Activated CD8-positive, alpha-beta T cell treated with anti-CD3 and anti-CD28 coated beads, Interleukin-2, amount 10 ng/mL, durations not matched to agents 7 days and 5 days (primary cell): ENCODE measurements around the gene CFAP69. TPM values are rescaled to one million over a fixed set of nuclear protein-coding genes. Genes with fewer than 3 reads are reported as not detected.

Experiments
- ATAC-seq: fragments of 150-1000 bp; cut with Tn5 transposase; one replicate; pipeline ENCODE4 v1.10.0; 2021; ENCODE audit warnings: moderate library complexity
- CTCF ChIA-PET: fragments of 350-600 bp; sonication (Branson Sonifier 250); formaldehyde crosslinking; loops from one replicate; lab custom pipeline; 2021; ENCODE audit warnings: antibody characterized with exemption; lab: Charles Lee
- POLR2A ChIA-PET: fragments of 350-600 bp; sonication (Branson Sonifier 250); formaldehyde crosslinking; loops from one replicate; lab custom pipeline; 2021; ENCODE audit warnings: antibody characterized with exemption; lab: Charles Lee
- DNase-seq: peaks from one replicate; pipeline ENCODE4 v3.0.0-alpha.2; 2020
- H3K27ac Mint-ChIP-seq: one replicate; pipeline ENCODE4 v1.8.0; 2021; ENCODE audit warnings: mild to moderate bottlenecking, mixed read lengths
- H3K27me3 Mint-ChIP-seq: one replicate; pipeline ENCODE4 v1.8.0; 2021; ENCODE audit warnings: low read depth, mixed read lengths
- H3K36me3 Mint-ChIP-seq: one replicate; pipeline ENCODE4 v1.8.0; 2021; ENCODE audit warnings: low read depth, mixed read lengths
- H3K4me1 Mint-ChIP-seq: one replicate; pipeline ENCODE4 v1.8.0; 2021; ENCODE audit warnings: low read depth, mixed read lengths
- H3K4me3 Mint-ChIP-seq: one replicate; pipeline ENCODE4 v1.8.0; 2021; ENCODE audit warnings: mild to moderate bottlenecking, mixed read lengths
- H3K9me3 Mint-ChIP-seq: one replicate; pipeline ENCODE4 v1.8.0; 2022; ENCODE audit warnings: mixed read lengths; ENCODE audit not compliant: insufficient read depth
- total RNA-seq, 2 experiments: library from RNA; stranded (reverse); gene quantifications; one replicate each; pipeline ENCODE4 v1.2.3, GENCODE V29; 2021

The CFAP69 gene
- total RNA-seq, 2 experiments from 2014 or later = 0.65 TPM; not detected in 1

DNA sequence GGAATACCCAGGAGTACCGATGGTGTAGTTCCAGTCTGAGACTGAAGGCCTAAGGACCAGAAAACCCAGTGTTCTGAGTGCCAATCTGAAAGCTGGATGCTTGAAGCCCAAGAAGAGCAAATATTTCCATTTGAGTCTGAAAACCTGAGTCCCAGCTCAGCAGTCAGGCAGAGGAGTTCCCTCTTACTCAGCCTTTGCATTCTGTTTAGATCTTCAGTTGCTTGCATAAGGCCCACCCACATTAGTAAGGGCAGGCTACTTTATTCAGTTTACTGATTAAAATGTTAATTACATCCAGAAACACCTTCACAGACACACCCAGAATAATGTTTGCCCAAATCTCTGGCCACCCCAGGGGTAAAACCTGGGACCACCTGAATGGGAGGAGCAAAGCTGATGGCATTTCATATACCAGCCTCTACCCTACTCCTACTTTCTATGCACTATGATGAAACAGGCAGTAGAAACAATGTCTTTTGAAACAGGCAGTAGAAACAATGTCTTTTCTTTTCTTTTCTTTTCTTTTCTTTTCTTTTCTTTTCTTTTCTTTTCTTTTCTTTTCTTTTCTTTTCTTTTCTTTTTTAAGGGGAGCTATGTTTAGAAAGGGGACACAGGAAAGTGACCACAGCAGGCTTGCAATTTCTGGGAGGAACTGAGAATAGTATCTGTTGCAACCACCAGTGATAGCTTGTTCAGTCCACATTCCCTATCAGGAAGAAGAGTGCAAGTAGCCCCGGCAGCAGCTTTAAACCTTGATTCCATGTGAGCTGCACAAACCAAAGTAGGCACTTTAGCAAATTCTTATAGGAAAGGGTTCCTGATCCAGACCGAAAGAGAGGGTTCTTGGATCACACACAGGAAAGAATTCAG lies 45.5 kb downstream of the CFAP69 start:
- ChIA-PET CTCF (interaction anchor here (1.2 kb wide), 1 partner anchor 137 kb away, joined by 3 read pairs; no protein-coding TSS in a partner anchor), POLR2A (interaction anchor here (0.6 kb wide), 1 partner anchor 268 kb away, joined by 3 read pairs; no protein-coding TSS in a partner anchor)
- no peak for DNase-seq
- no peak for ATAC-seq
- Mint-ChIP-seq H3K27ac (no peak overlapping the region), H3K9me3 (peaks cover 6% of the 10 kb centered on the region), H3K27me3 (peaks cover 7% of the 10 kb centered on the region), H3K4me1 (peaks cover 4% of the 10 kb centered on the region), H3K4me3 (no peak overlapping the region), H3K36me3 (no peaks in the 10 kb centered on the region)

DNA sequence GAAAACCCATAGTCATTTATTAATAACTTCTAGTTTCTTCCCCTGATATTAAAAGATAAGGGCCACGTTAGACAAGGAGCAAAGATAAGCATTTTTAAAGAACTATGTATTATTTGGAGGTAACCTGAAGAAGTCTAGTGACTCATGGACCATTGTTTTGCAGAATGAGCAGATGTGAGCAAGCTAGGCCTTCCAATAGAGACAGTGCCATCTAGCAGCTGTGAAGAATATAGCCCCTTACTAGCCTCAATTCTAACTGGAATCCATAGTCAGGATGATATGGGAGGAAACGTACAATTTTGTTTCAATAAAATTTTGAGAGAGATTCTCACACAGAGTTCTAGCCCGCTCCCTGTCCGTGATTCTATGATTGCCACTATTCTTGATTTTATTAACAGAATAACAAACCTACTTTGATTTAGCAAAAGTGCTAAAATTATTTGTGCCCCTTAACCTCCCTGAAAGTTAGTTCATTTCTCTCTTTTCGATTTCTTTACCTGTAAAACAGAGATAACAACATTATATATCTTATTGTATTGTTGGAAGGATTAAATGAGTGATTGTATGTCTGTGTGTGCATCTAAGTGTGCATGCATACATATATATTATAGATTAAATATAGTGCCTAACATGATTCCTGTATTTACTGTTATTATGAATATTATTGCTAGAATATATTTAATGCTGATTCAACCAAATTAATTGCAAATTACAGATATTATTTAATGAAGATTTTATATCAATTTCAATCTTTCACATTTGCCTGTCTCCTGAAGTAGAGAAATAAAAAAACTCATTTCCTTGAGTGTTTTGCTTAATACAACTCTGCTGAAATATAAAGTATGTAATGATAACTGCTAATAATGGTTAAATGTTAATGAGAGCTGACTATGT lies 53.4 kb downstream of the CFAP69 start:
- H3K9me3 Mint-ChIP-seq = no peaks in the 10 kb centered on the region
- no peak overlapping the region for H3K4me3 Mint-ChIP-seq
- no peaks in the 10 kb centered on the region for H3K4me1 Mint-ChIP-seq
- no peak overlapping the region for H3K27ac Mint-ChIP-seq
- no peaks in the 10 kb centered on the region for H3K36me3 Mint-ChIP-seq
- DNase-seq = no peak
- ChIA-PET CTCF (interaction anchor here (0.8 to 1.6 kb wide), 6 partner anchors 8 to 146 kb away, joined by 3 to 4 read pairs (median 3); partner anchors contain the start of gene STEAP1), POLR2A (no interaction called here)
- ATAC-seq = no peak
- peaks cover 9% of the 10 kb centered on the region for H3K27me3 Mint-ChIP-seq

DNA sequence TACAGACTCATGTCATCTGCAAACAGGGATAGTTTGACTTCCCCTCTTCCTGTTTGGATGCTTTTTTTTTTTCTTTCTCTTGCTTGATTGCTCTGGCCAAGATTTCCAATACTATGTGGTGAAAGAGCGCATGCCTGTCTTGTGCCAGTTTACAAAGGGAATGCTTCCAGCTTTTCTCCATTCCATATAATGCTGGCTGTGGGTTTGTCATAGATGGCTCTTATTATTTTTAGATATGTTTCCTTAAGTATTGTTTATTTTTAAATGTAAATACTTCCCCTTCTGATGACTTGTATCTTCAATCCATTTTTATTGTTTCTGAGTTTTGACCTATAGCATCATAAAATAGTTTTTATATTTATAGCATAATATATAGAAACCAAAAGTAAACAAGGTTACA lies 58.3 kb downstream of the CFAP69 start:
- DNase-seq = no peak
- no peak overlapping the region for H3K4me3 Mint-ChIP-seq
- ChIA-PET POLR2A (no interaction called here), CTCF (no interaction called here)
- no peak for ATAC-seq
- no peak overlapping the region for H3K27ac Mint-ChIP-seq
- no peaks in the 10 kb centered on the region for H3K9me3 Mint-ChIP-seq
- H3K36me3 Mint-ChIP-seq = no peaks in the 10 kb centered on the region
- H3K27me3 Mint-ChIP-seq = peaks cover 8% of the 10 kb centered on the region
- H3K4me1 Mint-ChIP-seq = no peaks in the 10 kb centered on the region

DNA sequence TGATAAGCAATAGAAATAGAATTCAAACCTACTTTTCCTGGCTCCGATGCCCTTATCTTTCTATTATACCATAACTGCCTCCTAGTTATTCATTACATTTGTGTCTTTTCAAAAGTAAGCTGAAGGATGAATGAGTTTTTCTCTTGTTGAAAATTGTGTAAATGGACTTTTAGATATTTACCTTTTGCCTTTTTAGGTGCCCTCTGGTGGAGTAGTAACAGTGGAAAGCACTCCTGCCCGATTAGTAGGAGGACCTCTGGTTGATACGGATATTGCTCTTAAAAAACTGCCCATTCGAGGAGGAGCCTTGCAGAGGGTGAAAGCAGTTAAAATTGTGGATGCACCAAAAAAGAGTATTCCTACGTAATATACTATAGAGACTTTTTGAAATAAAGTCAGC lies 64.9 kb downstream of the CFAP69 start:
- H3K9me3 Mint-ChIP-seq = no peaks in the 10 kb centered on the region

DNA sequence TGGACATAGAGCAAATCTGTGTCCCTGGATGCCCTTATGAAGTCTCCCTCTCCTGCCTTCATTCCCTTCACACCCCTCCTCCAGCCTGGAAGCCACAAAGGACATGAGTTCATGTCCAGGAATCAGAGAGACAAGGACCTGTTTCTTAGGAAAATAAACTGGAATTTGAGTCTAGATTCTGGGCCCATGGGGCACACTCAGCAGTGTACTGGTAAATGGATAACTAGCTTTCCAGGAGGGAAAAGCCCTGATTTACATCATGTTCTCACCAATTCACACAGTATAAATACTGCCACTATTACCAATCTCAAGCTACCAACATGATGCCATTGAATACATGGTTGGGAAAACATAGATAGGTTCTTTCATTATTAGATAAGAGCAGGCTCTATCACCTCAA lies 66.2 kb downstream of the CFAP69 start:
- DNase-seq (no peak), ATAC-seq (no peak)
- Mint-ChIP-seq H3K4me3 (no peak overlapping the region), H3K27me3 (peaks cover 10% of the 10 kb centered on the region), H3K36me3 (no peaks in the 10 kb centered on the region), H3K9me3 (no peaks in the 10 kb centered on the region), H3K27ac (no peak overlapping the region), H3K4me1 (no peaks in the 10 kb centered on the region)
- POLR2A ChIA-PET = no interaction called here
- CTCF ChIA-PET = interaction anchor here (0.9 to 2.1 kb wide), 5 partner anchors 35 to 120 kb away, joined by 3 to 9 read pairs (median 3); partner anchors contain the start of gene GTPBP10

More for the DNA sequence above, 64.9 kb downstream of the CFAP69 start:
- Mint-ChIP-seq H3K4me3 (no peak overlapping the region), H3K27me3 (peaks cover 6% of the 10 kb centered on the region), H3K4me1 (no peaks in the 10 kb centered on the region), H3K27ac (no peak overlapping the region), H3K36me3 (no peaks in the 10 kb centered on the region)
- ChIA-PET CTCF (interaction anchor here (1.0 kb wide), 1 partner anchor 118 kb away, joined by 4 read pairs; no protein-coding TSS in a partner anchor), POLR2A (no interaction called here)
- DNase-seq = no peak
- ATAC-seq = no peak

DNA sequence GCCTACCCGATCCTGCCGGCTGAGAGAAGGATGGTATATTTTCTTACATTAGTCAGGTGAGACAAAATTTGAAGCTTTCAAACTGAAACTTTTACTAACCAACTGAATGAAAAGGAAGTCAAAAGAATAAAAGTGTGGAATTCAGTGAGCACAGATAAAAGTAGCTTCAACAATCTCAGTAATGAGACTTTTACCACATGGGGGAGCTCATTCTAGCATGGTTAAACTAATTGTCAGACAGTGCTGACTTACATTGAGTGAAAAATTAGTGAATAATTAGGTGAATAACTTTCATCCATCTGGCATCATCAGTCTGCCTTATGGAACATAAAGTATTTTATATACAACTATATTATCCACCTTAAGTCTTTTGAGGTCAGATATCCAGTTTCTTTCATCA lies 67.8 kb downstream of the CFAP69 start:
- no peak for DNase-seq
- ATAC-seq = no peak
- Mint-ChIP-seq H3K9me3 (no peaks in the 10 kb centered on the region), H3K4me1 (no peaks in the 10 kb centered on the region), H3K36me3 (no peaks in the 10 kb centered on the region), H3K4me3 (no peak overlapping the region), H3K27ac (no peak overlapping the region), H3K27me3 (peaks cover 16% of the 10 kb centered on the region)
- ChIA-PET CTCF (interaction anchor here (1.5 to 2.6 kb wide), 7 partner anchors 33 to 119 kb away, joined by 3 to 20 read pairs (median 6); no protein-coding TSS in a partner anchor), POLR2A (no interaction called here)

DNA sequence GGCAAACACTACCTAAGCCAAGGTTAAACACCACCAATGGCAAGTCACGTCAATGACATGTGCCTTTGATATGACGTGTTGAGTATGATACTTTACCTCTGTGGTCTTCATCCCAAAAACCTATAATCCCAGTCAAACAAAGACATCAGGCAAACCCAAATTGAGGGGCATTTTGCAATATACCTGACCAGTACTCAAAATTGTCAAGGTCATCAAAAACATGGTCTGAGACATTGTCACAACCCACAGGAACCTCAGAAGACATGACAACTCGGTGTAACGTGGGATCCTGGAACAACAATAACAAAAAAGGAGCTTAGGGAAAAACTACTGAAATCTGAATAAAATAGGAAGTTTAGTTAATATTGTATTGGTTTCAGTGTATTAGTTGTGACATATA lies 68.9 kb downstream of the CFAP69 start:
- ChIA-PET POLR2A (no interaction called here), CTCF (interaction anchor here (1.9 to 2.6 kb wide), 3 partner anchors 32 to 114 kb away, joined by 5 to 20 read pairs (median 6); no protein-coding TSS in a partner anchor)
- Mint-ChIP-seq H3K36me3 (no peaks in the 10 kb centered on the region), H3K4me1 (no peaks in the 10 kb centered on the region), H3K9me3 (no peaks in the 10 kb centered on the region), H3K27me3 (peaks cover 18% of the 10 kb centered on the region), H3K27ac (no peak overlapping the region), H3K4me3 (no peak overlapping the region)
- ATAC-seq (no peak), DNase-seq (no peak)

DNA sequence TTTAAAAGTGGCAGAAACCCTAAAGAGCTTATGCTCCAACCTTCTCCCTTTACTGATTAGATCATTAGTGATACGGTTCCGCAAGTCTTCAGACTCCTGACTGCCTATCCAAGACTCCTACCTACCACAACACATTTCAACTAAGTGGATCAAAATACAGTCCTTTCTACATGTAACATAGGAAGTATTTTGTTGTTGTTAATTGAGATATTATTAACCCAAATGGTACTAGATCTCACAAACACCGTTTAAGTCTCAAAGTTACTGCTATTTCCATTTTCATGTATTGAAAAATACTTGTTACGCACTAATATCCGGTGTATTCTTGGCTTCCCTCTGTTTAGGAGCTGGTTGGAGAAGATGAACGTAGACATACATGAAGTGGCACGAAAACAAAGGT lies 75.0 kb downstream of the CFAP69 start:
- ChIA-PET CTCF (interaction anchor here (1.4 kb wide), 1 partner anchor 108 kb away, joined by 4 read pairs; no protein-coding TSS in a partner anchor), POLR2A (no interaction called here)
- Mint-ChIP-seq H3K27ac (no peak overlapping the region), H3K27me3 (peaks cover 48% of the 10 kb centered on the region), H3K36me3 (no peaks in the 10 kb centered on the region), H3K9me3 (no peaks in the 10 kb centered on the region), H3K4me1 (peaks cover 3% of the 10 kb centered on the region), H3K4me3 (no peak overlapping the region)
- no peak for ATAC-seq
- DNase-seq = no peak

DNA sequence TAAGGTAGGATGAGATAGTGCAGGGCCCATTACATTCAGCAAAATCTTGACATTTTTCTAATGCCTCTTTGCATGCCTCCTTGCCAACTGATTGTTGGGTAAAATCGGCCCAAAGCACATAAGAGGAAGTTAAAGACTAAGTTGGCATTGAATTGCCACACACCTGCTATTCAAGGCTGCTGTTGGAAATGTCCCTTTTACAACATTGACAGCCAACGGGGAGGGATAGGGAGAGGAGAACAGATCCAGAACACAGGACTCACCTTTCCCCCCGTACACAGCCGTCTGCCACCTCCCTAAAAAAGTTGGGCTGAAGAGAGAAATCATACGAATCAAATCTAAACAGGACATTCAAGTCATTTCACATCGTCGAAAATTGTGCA lies 75.4 kb downstream of the CFAP69 start:
- H3K27me3 Mint-ChIP-seq = peaks cover 44% of the 10 kb centered on the region
- no peaks in the 10 kb centered on the region for H3K9me3 Mint-ChIP-seq
- ATAC-seq = no peak
- peaks cover 3% of the 10 kb centered on the region for H3K4me1 Mint-ChIP-seq
- CTCF ChIA-PET = interaction anchor here (1.4 kb wide), 1 partner anchor 107 kb away, joined by 4 read pairs; no protein-coding TSS in a partner anchor
- no peak overlapping the region for H3K4me3 Mint-ChIP-seq
- no peaks in the 10 kb centered on the region for H3K36me3 Mint-ChIP-seq
- H3K27ac Mint-ChIP-seq = no peak overlapping the region
- no peak for DNase-seq
- POLR2A ChIA-PET = no interaction called here

DNA sequence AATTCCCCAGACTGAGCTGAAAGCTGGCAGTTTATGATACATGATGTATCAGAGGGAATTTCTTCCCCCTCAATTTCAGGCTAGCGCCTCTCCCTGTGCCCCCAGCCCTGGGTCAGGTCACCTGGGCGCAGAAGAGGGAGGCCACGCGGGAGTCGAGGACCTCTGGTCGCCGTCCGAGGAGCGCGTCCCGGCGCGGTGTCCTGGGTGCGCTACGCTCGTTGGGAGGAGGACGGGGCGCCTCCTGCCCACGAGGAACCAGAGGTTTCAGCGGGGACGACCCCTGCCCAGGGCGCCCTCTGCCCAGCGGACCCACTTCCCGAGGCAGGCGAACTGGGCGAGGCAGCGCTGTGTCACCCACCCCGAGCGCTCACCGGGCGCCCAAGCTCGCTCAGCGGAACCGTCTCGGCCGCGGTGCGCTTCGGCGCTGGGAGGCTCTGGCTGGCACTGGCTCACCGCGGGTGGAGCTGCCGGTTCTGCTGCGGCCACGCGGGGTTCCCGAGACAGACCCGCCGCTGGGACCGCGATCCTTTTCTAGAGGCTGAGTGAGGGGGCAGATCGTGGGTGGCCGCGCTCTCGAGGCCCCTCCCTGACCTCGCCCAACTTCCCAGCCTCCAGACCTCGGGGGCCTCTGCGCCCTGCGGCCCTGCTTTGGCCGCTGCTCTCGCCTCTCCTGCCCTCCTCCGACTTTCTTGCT lies 76.0 kb downstream of the CFAP69 start, which contains the start of gene FAM237B:
Gene FAM237B (minus strand): TSS at position 504 of the 694 bp plus-strand sequence. CDS start 1,556 bp downstream, outside the sequence.
- DNase-seq = no peak
- Mint-ChIP-seq H3K27me3 (peaks cover 44% of the 10 kb centered on the region), H3K27ac (no peak within 1 kb of the TSS)

DNA sequence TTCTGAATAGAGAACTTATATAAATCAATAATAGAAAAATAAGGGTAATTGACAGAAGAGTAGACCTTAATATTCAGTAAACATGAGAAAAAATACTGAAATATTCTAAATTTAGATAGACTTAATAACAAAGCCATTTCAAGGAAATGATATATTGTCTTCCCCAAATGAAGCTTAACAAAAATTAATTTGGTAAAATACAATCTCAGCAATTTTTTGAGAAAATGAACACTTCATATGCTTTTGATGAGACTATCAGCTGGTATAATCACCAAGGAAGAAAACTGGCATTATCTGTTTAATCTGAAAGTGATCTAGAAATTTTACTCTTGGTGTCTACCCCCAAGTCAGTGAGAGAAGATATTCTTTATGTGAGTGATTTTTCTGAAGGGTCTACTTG lies 77.9 kb downstream of the CFAP69 start:
- ATAC-seq (no peak), DNase-seq (no peak)
- peaks cover 40% of the 10 kb centered on the region for H3K27me3 Mint-ChIP-seq
- CTCF ChIA-PET = interaction anchor here (1.6 kb wide), 1 partner anchor 23 kb away, joined by 3 read pairs; no protein-coding TSS in a partner anchor
- H3K27ac Mint-ChIP-seq = no peak overlapping the region
- no peaks in the 10 kb centered on the region for H3K36me3 Mint-ChIP-seq
- no peaks in the 10 kb centered on the region for H3K9me3 Mint-ChIP-seq
- H3K4me3 Mint-ChIP-seq = no peak overlapping the region
- POLR2A ChIA-PET = no interaction called here
- peaks cover 3% of the 10 kb centered on the region for H3K4me1 Mint-ChIP-seq

More for the DNA sequence above, 76.0 kb downstream of the CFAP69 start, which contains the start of gene FAM237B:
- no peaks in the 10 kb centered on the region for H3K36me3 Mint-ChIP-seq
- POLR2A ChIA-PET = no interaction called here
- H3K4me1 Mint-ChIP-seq = peaks cover 3% of the 10 kb centered on the region
- ATAC-seq = peak; percentile 42
- no peaks in the 10 kb centered on the region for H3K9me3 Mint-ChIP-seq
- CTCF ChIA-PET = interaction anchor here (1.4 kb wide), 1 partner anchor 107 kb away, joined by 4 read pairs; no protein-coding TSS in a partner anchor
- H3K4me3 Mint-ChIP-seq = no peak within 1 kb of the TSS
